ENCODE data around the gene SVOPL. TPM values are rescaled to one million over a fixed set of nuclear protein-coding genes. Genes with fewer than 3 reads are reported as not detected.

Gene SVOPL
- total RNA-seq, 1 donor from 2014 or later: not detected

DNA sequence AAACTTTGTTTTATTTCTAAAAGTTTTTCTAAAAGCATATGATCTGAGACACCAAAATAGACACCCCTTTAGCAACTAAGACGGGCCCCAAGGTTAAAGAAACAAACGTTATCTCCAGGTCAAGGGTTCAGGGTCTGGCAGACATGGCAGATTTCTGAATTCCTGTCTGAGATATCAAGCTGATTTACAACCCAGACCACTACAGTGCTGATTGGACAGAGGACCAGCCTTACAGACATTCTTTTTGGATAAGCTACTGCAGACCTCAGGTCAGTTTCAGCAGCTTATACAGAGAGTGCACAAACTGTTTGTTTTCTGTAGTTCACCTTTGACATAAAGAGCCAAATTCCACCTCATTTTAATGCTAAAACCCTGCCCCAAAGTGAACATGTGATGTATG is 34.8 kb downstream of the SVOPL start:
- Mint-ChIP-seq H3K27ac (ENCODE audit: unreplicated experiment) (no peak overlapping the region), H3K4me3 (ENCODE audit: unreplicated experiment) (no peak overlapping the region), H3K4me1 (ENCODE audit: unreplicated experiment) (peaks cover 17% of the 10 kb centered on the region), H3K27me3 (ENCODE audit: unreplicated experiment) (peaks cover 34% of the 10 kb centered on the region), H3K9me3 (ENCODE audit: unreplicated experiment) (no peaks in the 10 kb centered on the region), H3K36me3 (ENCODE audit: unreplicated experiment) (no peaks in the 10 kb centered on the region)
- no peak for DNase-seq (ENCODE audit: extremely low spot score, unreplicated experiment)
- TF ChIP-seq CTCF (IDR thresholded peaks at IDR 0.05): no peak

DNA sequence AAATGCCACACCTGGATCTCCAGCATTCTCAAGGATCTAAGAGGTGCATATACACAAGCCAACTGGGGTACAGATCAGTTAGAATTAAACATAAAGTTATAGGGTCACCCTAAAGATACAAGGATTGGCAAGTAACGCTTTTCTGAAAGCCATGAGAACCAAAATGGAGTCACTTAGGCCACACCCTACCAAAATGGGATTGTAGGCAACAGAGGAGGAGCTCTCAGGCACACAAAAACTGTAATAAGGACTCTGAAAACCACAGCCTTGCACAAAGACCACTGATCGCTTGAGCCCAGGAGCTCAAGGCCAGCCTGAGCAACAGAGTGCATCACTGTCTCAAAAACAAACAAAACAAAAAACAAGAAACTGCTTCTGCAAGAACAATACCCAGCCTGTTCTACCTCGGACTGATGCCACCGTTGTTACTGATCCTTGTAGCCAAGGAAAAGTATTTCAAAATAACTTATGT is 35.5 kb downstream of the SVOPL start:
- H3K4me1 Mint-ChIP-seq (ENCODE audit: unreplicated experiment): peaks cover 20% of the 10 kb centered on the region
- H3K27me3 Mint-ChIP-seq (ENCODE audit: unreplicated experiment): peaks cover 38% of the 10 kb centered on the region
- DNase-seq (ENCODE audit: extremely low spot score, unreplicated experiment): no peak
- H3K36me3 Mint-ChIP-seq (ENCODE audit: unreplicated experiment): no peaks in the 10 kb centered on the region
- TF ChIP-seq CTCF (IDR thresholded peaks at IDR 0.05): no peak
- H3K4me3 Mint-ChIP-seq (ENCODE audit: unreplicated experiment): no peak overlapping the region
- H3K9me3 Mint-ChIP-seq (ENCODE audit: unreplicated experiment): no peaks in the 10 kb centered on the region
- no peak overlapping the region for H3K27ac Mint-ChIP-seq (ENCODE audit: unreplicated experiment)

DNA sequence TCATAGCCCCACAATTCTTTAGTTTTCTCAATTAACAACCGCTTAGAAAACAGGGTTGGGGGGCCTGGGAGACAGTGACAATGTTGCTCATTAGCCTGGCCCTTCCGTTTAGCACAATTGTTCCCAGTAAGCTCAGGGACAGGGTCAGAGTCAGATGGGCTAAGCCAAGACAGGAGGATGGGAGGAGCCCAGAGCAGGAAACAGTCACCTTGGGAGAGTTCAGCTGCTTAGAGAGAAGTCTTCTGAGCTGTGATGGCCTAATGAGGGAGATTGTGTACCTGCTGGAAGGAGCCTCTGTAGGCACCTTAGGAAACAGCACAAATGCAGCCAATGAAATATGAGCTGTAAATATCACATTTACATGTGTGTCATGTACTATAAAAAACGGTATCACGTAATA is 35.9 kb downstream of the SVOPL start:
- no peak for DNase-seq (ENCODE audit: extremely low spot score, unreplicated experiment)
- H3K36me3 Mint-ChIP-seq (ENCODE audit: unreplicated experiment): no peaks in the 10 kb centered on the region
- peaks cover 38% of the 10 kb centered on the region for H3K27me3 Mint-ChIP-seq (ENCODE audit: unreplicated experiment)
- H3K4me1 Mint-ChIP-seq (ENCODE audit: unreplicated experiment): peaks cover 20% of the 10 kb centered on the region
- H3K4me3 Mint-ChIP-seq (ENCODE audit: unreplicated experiment): peak overlapping the region; percentile 44
- TF ChIP-seq CTCF (IDR thresholded peaks at IDR 0.05): no peak
- no peaks in the 10 kb centered on the region for H3K9me3 Mint-ChIP-seq (ENCODE audit: unreplicated experiment)
- H3K27ac Mint-ChIP-seq (ENCODE audit: unreplicated experiment): no peak overlapping the region

- DNase-seq (ENCODE audit: extremely low spot score, unreplicated experiment): no peak
- Mint-ChIP-seq H3K36me3 (ENCODE audit: unreplicated experiment) (no peaks in the 10 kb centered on the region), H3K9me3 (ENCODE audit: unreplicated experiment) (no peaks in the 10 kb centered on the region), H3K4me1 (ENCODE audit: unreplicated experiment) (peaks cover 20% of the 10 kb centered on the region), H3K4me3 (ENCODE audit: unreplicated experiment) (peak overlapping the region; percentile 81), H3K27me3 (ENCODE audit: unreplicated experiment) (peaks cover 43% of the 10 kb centered on the region), H3K27ac (ENCODE audit: unreplicated experiment) (peak overlapping the region; percentile 76)
- no peak for TF ChIP-seq CTCF (IDR thresholded peaks at IDR 0.05)
Measured at GRCh38 chr7:138663725-138664710, 37.1 kb downstream of the SVOPL start.

DNA sequence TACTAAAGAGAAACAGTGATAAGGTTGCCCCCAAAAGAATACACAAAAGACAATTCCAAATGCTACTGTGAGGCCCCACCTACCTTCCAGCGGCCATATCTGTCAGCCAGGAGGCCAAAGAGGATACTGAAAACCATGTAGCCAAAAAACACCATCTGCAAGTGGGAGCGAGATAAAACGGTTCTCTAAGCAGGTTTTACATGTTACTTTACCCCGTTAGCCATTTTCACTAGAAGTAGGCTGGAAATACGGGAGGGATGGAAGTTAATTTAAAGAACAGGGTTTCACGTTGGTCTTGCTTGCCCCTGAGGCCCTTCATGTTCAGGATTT is 38.2 kb downstream of the SVOPL start:
- no peak for DNase-seq (ENCODE audit: extremely low spot score, unreplicated experiment)
- Mint-ChIP-seq H3K9me3 (ENCODE audit: unreplicated experiment) (no peaks in the 10 kb centered on the region), H3K36me3 (ENCODE audit: unreplicated experiment) (no peaks in the 10 kb centered on the region), H3K27ac (ENCODE audit: unreplicated experiment) (peak overlapping the region; percentile 76), H3K27me3 (ENCODE audit: unreplicated experiment) (peaks cover 39% of the 10 kb centered on the region), H3K4me3 (ENCODE audit: unreplicated experiment) (no peak overlapping the region), H3K4me1 (ENCODE audit: unreplicated experiment) (peaks cover 20% of the 10 kb centered on the region)
- no peak for TF ChIP-seq CTCF (IDR thresholded peaks at IDR 0.05)
